ENCODE measurements around the gene MCRIP2.

DNA sequence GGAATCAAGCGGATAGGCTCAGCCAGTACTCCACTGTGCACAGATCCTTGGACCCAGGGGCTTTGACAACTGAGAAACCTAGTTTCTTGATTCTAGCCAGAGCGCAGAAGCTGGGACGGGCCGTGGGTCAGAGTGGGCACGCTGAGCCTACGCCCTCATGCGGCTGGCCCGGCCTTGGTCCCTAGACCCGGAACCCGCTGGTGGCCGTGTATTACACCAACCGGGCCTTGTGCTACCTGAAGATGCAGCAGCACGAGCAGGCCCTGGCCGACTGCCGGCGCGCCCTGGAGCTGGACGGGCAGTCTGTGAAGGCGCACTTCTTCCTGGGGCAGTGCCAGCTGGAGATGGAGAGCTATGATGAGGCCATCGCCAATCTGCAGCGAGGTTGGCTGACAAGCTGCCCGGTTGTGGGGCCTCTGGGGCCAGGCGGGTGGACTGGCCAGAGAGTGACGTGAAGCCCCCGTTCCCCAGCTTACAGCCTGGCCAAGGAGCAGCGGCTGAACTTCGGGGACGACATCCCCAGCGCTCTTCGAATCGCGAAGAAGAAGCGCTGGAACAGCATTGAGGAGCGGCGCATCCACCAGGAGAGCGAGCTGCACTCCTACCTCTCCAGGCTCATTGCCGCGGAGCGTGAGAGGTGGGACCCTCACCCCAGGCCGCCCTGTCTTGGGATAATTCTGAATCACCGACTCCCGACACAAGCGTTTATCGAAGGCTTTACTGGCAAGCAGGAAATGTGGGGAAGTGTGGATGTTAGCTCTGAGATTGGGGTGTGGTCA is 39.5 kb downstream of the MCRIP2 start:
- TF ChIP-seq, protein P1, sequence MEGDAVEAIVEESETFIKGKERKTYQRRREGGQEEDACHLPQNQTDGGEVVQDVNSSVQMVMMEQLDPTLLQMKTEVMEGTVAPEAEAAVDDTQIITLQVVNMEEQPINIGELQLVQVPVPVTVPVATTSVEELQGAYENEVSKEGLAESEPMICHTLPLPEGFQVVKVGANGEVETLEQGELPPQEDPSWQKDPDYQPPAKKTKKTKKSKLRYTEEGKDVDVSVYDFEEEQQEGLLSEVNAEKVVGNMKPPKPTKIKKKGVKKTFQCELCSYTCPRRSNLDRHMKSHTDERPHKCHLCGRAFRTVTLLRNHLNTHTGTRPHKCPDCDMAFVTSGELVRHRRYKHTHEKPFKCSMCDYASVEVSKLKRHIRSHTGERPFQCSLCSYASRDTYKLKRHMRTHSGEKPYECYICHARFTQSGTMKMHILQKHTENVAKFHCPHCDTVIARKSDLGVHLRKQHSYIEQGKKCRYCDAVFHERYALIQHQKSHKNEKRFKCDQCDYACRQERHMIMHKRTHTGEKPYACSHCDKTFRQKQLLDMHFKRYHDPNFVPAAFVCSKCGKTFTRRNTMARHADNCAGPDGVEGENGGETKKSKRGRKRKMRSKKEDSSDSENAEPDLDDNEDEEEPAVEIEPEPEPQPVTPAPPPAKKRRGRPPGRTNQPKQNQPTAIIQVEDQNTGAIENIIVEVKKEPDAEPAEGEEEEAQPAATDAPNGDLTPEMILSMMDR (IDR thresholded peaks at IDR 0.05) = no peak
- no peak for TF ChIP-seq POLR2A (IDR thresholded peaks at IDR 0.05)

All from tibial nerve (tissue), 3 donors.